Umbilical cord (tissue), 2 donors: ENCODE data around the gene S100A7. TPM values are rescaled to one million over a fixed set of nuclear protein-coding genes. Genes with fewer than 3 reads are reported as not detected.

Experiments used
- DNase-seq: peaks from one replicate; pipeline ENCODE4 v3.0.0-alpha.2; 2015; ENCODE audit warnings: low spot score
- total RNA-seq: library from RNA; depleted of rRNA; stranded (reverse); fragments of >200 nt; gene quantifications from one replicate; pipeline ENCODE4 v1.2.3, GENCODE V29; 2014; ENCODE audit warnings: low replicate concordance; ENCODE audit not compliant: insufficient read depth

S100A7 gene
- not detected for total RNA-seq

DNA sequence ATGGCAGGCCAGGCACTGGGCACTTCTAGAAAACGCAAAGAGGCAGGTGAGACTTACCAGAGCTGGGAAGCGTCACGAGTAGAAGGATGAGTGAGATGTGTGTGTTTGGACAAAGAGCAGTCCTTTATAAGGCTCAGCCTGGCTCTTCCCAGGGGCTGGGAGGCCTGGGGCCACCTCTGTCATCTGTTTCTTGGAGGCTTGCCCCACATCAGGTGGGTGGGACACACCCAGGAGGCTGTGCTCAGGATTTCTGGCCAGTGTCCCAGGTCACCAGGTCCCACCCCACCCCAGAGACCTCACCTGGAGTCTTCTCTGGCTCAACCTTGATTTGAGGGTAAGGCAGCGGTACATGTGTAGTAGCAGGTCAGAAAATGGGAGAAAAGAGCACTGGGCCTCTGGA is at the start of gene S100A7:
Gene S100A7 (minus strand): TSS at position 101 of the 400 bp plus-strand sequence. CDS start 1,638 bp downstream, outside the sequence.
- DNase-seq = no peak

DNA sequence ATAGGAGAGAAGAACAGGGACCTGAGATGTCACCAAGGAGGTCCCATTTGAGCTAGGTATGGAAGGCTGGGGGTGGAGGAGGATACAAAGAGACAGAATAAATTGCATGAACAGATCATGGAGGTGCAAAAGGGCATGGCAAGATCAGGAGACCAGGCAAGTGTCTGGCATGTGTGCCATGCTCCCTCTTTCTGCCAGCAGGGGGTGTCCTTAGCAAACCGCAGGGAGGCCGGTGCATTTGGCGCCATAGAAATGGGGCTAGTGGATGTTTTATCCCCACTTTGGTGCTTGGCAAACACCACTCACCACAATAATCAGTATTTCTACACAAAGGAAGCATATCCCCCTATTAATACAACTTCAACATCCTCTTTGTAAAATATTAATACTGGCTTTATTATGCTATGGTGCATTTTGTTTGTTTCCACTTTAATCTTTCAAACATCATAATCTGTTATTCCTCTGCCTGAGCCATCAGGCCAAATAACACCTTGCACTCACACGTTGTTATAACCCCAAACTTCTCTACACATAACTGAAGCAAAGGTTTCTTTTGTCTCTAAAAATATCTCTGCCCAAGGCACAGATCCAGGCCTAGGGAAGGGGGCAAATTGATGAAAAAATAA is 49.4 kb upstream of the S100A7 start:
- DNase-seq = no peak

DNA sequence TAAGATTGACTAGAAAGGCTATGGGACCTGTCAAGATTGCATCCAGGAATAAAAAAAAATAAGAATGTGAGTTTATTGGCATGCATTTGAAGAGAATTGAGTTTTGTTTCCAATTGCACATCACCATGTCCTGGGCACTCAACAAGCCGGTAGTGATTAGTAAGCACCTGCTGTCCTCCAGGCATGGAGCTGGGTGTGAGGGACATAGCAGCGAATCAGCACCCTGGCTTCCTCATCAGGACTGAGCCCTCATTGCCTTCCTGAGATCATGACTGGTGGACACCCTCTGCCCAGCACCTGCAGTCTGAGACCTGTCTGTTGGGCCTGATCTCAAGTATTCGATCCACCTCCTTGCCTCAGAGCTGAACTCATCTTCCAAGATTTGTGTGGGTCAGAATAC is 48.6 kb upstream of the S100A7 start:
- DNase-seq = no peak

GRCh38 chr1:153507926-153508583 is 47.6 kb upstream of the S100A7 start:
- no peak for DNase-seq

DNA sequence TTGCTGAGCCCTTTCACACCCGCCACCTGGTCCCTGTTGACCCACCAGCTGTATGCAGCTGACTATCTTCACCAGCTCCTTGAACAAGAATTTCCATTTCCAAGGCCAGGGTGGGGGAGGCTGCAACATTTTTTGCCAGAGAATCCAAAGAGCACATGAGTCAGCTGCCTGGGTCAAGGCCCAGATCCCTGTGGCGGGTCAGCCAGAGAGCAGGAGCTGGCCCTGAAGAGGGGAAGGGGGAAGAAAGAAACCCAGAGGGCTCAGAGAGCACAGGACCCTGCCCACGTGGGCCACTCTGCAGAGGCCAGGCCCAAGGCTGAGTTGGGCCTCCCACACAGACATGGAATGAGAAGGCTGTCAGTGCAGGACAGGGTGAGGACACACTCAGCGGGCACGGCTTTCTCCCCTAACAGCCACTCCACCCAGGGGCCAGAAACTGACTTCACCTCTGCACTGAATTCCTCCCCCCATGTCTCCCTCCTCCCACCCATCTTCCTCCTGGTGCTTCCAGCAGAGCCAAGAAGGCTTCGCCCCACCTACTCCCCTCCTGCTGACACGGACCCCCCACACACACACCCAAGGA is 46.5 kb upstream of the S100A7 start:
- DNase-seq = peak; percentile 97

GRCh38 chr1:153506386-153506785 is 45.9 kb upstream of the S100A7 start:
- no peak for DNase-seq

DNA sequence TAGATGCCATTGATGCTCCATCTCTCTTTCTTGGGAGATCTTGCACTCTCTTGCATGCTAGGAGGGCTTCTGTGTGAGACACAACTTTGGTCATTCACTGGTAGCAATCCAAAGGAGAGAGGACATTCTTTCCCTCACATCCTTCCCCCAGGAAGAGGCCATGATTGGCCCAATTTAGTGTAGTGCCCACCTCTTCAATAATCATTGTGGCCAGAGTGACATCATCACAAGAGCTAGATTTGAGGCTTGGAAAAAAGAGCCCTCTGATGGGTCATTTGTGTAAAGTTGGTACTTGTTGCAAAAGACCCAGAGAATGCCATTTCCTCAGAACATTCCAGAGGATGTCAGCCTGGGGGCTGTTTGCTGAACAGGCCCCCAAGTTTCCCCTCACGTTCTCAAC is 45.1 kb upstream of the S100A7 start:
- no peak for DNase-seq

DNA sequence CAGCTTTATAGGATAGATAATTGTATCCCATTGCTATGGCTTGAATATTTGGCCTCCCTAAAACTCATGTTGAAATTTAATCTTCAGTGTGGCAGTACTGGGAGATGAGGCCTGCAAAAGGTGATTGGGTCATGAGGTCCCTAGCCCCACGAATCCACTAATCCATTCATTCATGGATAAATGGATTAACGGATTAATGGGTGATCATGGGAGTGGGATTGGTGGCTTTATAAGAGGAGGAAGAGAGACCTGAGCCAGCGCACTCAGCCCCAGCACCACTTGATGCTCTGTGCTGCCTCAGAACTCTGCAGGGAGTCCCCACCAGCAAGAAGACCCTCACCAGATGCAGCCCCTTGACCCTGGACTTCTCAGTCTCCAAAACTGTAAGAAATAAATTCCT is 43.3 kb upstream of the S100A7 start:
- DNase-seq = no peak

GRCh38 chr1:153498746-153499145 is 38.3 kb upstream of the S100A7 start:
- DNase-seq = no peak

- no peak for DNase-seq
These were observed 35.1 kb upstream of the S100A7 start for GRCh38 chr1:153495536-153495935.

- DNase-seq = peak; percentile 66
These were observed 34.6 kb upstream of the S100A7 start for GRCh38 chr1:153494976-153495535.

DNA sequence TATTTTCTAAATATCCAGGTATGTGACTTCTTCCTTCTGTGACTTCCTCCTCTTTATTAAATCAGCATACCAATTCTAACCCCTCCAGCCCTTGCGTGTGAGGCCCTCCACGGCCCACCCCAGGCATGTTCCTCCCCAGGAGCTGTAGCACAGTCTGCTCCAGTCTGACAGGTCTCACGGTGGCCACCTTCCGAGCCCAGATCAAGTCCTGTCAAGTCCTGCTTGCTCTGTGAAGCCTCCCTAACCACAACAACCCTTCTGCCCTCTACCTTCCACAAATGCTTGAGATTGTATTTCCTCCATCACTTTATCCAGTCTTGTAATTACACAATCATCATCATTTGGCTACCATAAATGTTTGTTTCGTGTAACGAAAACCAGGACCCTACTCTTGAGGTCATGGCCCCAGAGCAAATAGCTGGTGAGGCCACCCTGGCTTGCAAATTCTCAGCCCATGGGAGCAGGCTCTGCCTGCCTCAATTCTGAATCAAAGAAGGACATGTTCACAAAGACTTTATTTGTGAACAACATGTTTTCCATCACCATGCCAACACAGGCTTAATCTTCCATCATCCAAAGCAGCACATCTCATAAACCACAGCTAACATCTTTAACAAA is 33.0 kb upstream of the S100A7 start:
- DNase-seq = peak; percentile 23

- DNase-seq = peak; percentile 85
These were observed 30.0 kb upstream of the S100A7 start for GRCh38 chr1:153490272-153491051.

DNA sequence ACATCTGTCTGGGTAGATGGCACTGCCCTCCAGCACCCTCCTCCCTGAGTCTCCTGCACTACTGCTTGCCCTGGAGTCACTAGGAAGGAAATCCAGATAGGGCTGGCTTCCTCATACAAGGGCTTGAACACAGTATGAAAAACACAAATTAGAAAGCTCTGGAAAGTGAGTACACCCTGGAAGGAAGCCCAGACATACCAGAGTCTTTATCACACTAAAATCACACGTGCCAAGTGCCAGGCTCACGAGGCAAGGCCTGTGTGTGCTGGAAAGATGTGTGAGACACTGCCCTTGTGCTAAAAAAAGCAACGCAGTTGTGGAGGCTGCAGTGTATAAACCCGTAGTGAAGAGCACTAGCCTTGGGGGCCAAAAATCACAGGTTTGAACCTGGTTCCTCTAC is 28.3 kb upstream of the S100A7 start:
- peak; percentile 70 for DNase-seq

DNA sequence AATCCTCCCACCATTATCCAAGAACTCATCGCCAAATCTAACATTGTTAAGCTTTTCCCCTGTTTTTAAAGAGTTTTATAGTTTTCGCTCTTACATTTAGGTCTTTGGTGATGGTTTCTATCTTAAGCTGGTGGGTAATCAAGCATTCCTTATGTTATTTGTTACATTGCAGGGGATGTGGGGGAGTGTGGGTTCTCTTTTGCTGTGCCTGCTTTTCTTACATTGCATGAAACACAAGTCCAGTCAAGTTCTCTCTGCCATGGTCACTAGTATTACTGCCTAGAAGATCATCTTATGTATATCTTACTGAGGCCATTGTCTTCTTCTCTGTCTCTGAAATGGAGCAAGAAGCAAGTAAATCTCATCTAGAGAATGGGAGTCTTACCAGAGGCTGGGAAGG is 27.3 kb upstream of the S100A7 start:
- DNase-seq = no peak

DNA sequence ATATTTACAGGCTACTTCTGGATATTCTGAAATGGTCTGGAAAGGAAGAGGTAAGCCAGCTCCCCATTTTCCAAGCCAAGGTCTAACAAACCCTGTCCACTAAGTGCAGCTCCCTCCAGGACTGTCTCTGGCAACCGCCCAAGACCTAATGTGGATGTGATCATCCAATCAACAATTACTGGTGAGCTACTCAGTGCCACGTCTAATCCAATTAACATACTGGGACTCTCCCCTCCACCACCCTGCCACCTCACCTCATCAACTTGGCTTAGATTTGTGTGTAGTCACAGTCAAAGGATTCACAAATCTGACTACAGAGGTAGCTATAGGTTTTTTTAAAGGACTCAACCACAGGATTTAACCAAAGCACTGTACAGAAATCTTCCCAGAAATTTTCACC is 25.4 kb upstream of the S100A7 start:
- DNase-seq = no peak

- no peak for DNase-seq
These were observed 23.3 kb upstream of the S100A7 start for GRCh38 chr1:153483776-153484175.

DNA sequence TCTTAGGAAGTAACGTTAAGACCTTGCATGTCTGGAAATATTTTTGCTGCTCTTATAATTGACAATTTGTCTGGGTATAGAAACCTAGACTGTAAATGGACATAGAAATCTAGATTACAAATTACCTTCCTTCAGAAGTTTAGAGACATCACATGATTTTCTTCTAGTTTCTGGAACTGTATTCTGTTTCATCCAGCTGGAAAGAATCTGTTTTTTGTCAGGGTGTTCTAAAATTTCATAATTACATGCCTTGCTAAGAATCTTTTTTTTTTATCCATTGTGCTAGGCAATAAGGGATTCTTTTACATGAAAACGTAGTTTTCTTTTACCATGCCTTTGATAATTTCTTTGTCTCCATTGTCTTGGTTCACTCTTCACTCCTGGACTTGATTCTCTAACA is 20.7 kb upstream of the S100A7 start:
- DNase-seq = no peak

GRCh38 chr1:153478692-153479618 is 18.5 kb upstream of the S100A7 start:
- DNase-seq = no peak

GRCh38 chr1:153478047-153478691 is 17.7 kb upstream of the S100A7 start:
- DNase-seq = peak; percentile 80
